ENCODE results near the gene SFI1. TPM values are rescaled to one million over a fixed set of nuclear protein-coding genes. Genes with fewer than 3 reads are reported as not detected.
A peak's percentile ranks its signal among the peaks of the same experiment; 100 is the strongest.

The SFI1 gene
- total RNA-seq, 2 experiments from 2014 or later: 281 to 291 TPM

GRCh38 chr22:31489632-31490495, 6.5 kb upstream of the SFI1 start, which contains the start of gene EIF4ENIF1:
Gene EIF4ENIF1, minus strand, starts transcription at chr22:31489842. Its CDS starts 1,124 bp downstream, at chr22:31488718.
- POLR2A ChIA-PET: interaction anchor here (0.8 to 2.1 kb wide), 12 partner anchors 8 to 521 kb away, joined by 3 to 12 read pairs (median 4); partner anchors contain the start of genes MORC2, PATZ1, PIK3IP1 and PISD
- H3K27ac Mint-ChIP-seq: peak within 1 kb of the TSS; percentile 97
- TF ChIP-seq CTCF (IDR thresholded peaks at IDR 0.05): no peak
- H3K4me1 Mint-ChIP-seq (ENCODE audit: low read depth): peaks cover 57% of the 10 kb centered on the region
- Histone ChIP-seq H3K36me3 (ENCODE audit: insufficient read depth, low read length) (peaks cover 4% of the 10 kb centered on the region), H3K4me1 (ENCODE audit: insufficient read depth, low read length) (peaks cover 38% of the 10 kb centered on the region), H3K4me3 (ENCODE audit: low read length) (peak within 1 kb of the TSS; percentile 78), H3K9me3 (ENCODE audit: control insufficient read depth in 1 of 2, insufficient read depth in 1 of 2, low read length in 2 of 2) (no peaks in the 10 kb centered on the region), H3K27ac (ENCODE audit: low read depth in 1 of 2, low read length in 2 of 2) (peak within 1 kb of the TSS; percentile 88 to 92), H3K27me3 (ENCODE audit: control insufficient read depth in 1 of 2, insufficient read depth in 2 of 2, low read length in 2 of 2) (no peaks in the 10 kb centered on the region)
- H3K36me3 Mint-ChIP-seq (ENCODE audit: low read depth): peaks cover 35% of the 10 kb centered on the region
- H3K9me3 Mint-ChIP-seq: no peaks in the 10 kb centered on the region
- H3K27me3 Mint-ChIP-seq: no peaks in the 10 kb centered on the region
- CTCF ChIA-PET: no interaction called here
- peak within 1 kb of the TSS; percentile 91 for H3K4me3 Mint-ChIP-seq
- intact Hi-C loops (cut with DNase I, micrococcal nuclease): loop anchor here (1.0 to 10.0 kb wide), 11 partner anchors 7 to 985 kb away; partner anchors contain the start of genes PATZ1 (in 2 of the 2), DRG1 (in 1 of the 2), FBXO7 (in 1 of the 2) and PES1 (in 1 of the 2)
- peak; percentile 77 for ATAC-seq (ENCODE audit: poor library complexity)
- peak; percentile 78 to 93 (median 84) for DNase-seq

GRCh38 chr22:31490496-31490925, 5.8 kb upstream of the SFI1 start:
- Histone ChIP-seq H3K9me3 (ENCODE audit: control insufficient read depth in 1 of 2, insufficient read depth in 1 of 2, low read length in 2 of 2) (no peaks in the 10 kb centered on the region), H3K27ac (ENCODE audit: low read depth in 1 of 2, low read length in 2 of 2) (peak overlapping the region; percentile 88 to 92), H3K4me1 (ENCODE audit: insufficient read depth, low read length) (peaks cover 44% of the 10 kb centered on the region), H3K4me3 (ENCODE audit: low read length) (peak overlapping the region; percentile 78), H3K27me3 (ENCODE audit: control insufficient read depth in 1 of 2, insufficient read depth in 2 of 2, low read length in 2 of 2) (no peaks in the 10 kb centered on the region), H3K36me3 (ENCODE audit: insufficient read depth, low read length) (peaks cover 4% of the 10 kb centered on the region)
- peak; percentile 20 to 86 (median 48) for DNase-seq
- Mint-ChIP-seq H3K9me3 (no peaks in the 10 kb centered on the region), H3K27me3 (no peaks in the 10 kb centered on the region), H3K4me1 (ENCODE audit: low read depth) (peaks cover 51% of the 10 kb centered on the region), H3K36me3 (ENCODE audit: low read depth) (peaks cover 28% of the 10 kb centered on the region), H3K4me3 (peak overlapping the region; percentile 91), H3K27ac (peak overlapping the region; percentile 97)
- intact Hi-C loops (cut with DNase I, micrococcal nuclease): loop anchor here (2.0 to 10.0 kb wide), 5 partner anchors 64 to 984 kb away; partner anchors contain the start of gene FBXO7 (in 1 of the 2)
- TF ChIP-seq CTCF (IDR thresholded peaks at IDR 0.05): no peak
- POLR2A ChIA-PET: interaction anchor here (1.0 to 2.0 kb wide), 9 partner anchors 11 to 521 kb away, joined by 3 to 7 read pairs (median 4); partner anchors contain the start of genes MORC2, PATZ1, PIK3IP1 and PISD
- ATAC-seq (ENCODE audit: poor library complexity): peak; percentile 65
- CTCF ChIA-PET: interaction anchor here (0.8 kb wide), 1 partner anchor 31 kb away, joined by 3 read pairs; no protein-coding TSS in a partner anchor

- H3K4me3 ChIP-seq (ENCODE audit: low read length): peak overlapping the region; percentile 78
- no peaks in the 10 kb centered on the region for H3K27me3 ChIP-seq (ENCODE audit: control insufficient read depth in 1 of 2, insufficient read depth in 2 of 2, low read length in 2 of 2)
- CTCF ChIA-PET: interaction anchor here (0.8 to 1.2 kb wide), 2 partner anchors 30 to 40 kb away, joined by 3 read pairs; no protein-coding TSS in a partner anchor
- H3K36me3 ChIP-seq (ENCODE audit: insufficient read depth, low read length): peaks cover 4% of the 10 kb centered on the region
- H3K27ac ChIP-seq (ENCODE audit: low read depth in 1 of 2, low read length in 2 of 2): peak overlapping the region; percentile 88 to 92
- peak overlapping the region; percentile 91 for H3K4me3 Mint-ChIP-seq
- no peaks in the 10 kb centered on the region for H3K27me3 Mint-ChIP-seq
- H3K9me3 ChIP-seq (ENCODE audit: control insufficient read depth in 1 of 2, insufficient read depth in 1 of 2, low read length in 2 of 2): no peaks in the 10 kb centered on the region
- intact Hi-C loops (cut with DNase I, micrococcal nuclease): loop anchor here (2.0 to 10.0 kb wide), 5 partner anchors 63 to 983 kb away; partner anchors contain the start of gene FBXO7 (in 1 of the 2)
- POLR2A ChIA-PET: interaction anchor here (0.8 to 1.7 kb wide), 6 partner anchors 48 to 199 kb away, joined by 3 to 6 read pairs (median 3); partner anchors contain the start of genes PATZ1, PIK3IP1 and PISD
- H3K4me1 Mint-ChIP-seq (ENCODE audit: low read depth): peaks cover 58% of the 10 kb centered on the region
- H3K9me3 Mint-ChIP-seq: no peaks in the 10 kb centered on the region
- TF ChIP-seq CTCF (IDR thresholded peaks at IDR 0.05): no peak
- peaks cover 28% of the 10 kb centered on the region for H3K36me3 Mint-ChIP-seq (ENCODE audit: low read depth)
- H3K27ac Mint-ChIP-seq: peak overlapping the region; percentile 97
- H3K4me1 ChIP-seq (ENCODE audit: insufficient read depth, low read length): peaks cover 49% of the 10 kb centered on the region
- ATAC-seq (ENCODE audit: poor library complexity) (no peak), DNase-seq (no peak)
Observed at GRCh38 chr22:31491218-31491962, 4.9 kb upstream of the SFI1 start.

All from CD4-positive, alpha-beta T cell (primary cell).